Measurements from ENCODE around the gene TPPP.
"Not testable (repeated sequence)": the region's sequence is repeated elsewhere in the genome, so short reads cannot be mapped to it uniquely, and the experiment has no call there.

- TF ChIP-seq POLR2AphosphoS5, TAF1, POLR2A, SPI1 (IDR thresholded peaks at IDR 0.05; ENCODE audit: low read depth, low read length): not testable (repeated sequence)
Measured at GRCh38 chr5:723865-724264, 30.7 kb upstream of the TPPP start.
